A549 (cell line): ENCODE data around the gene ITPR3. TPM values are rescaled to one million over a fixed set of nuclear protein-coding genes. Genes with fewer than 3 reads are reported as not detected.

Experiments
- ATAC-seq, 2 experiments: fragments of 200-7000 bp in 1 of 2; fragments of >200 bp in 1 of 2; cut with Nextera tagmentation in 1 of 2; cut with Tn5 transposase in 1 of 2; 3 replicates each; pipeline versions ENCODE4 v1.8.0 to v1.9.1; 2018 to 2020; ENCODE audit warnings: mild to moderate bottlenecking in 1 of 2, moderate library complexity in 1 of 2
- CTCF ChIA-PET: fragments of 300-600 bp; sonication (Branson Sonifier 250); formaldehyde crosslinking; extraction: SDS; loops from one replicate; lab custom pipeline; 2021; ENCODE audit warnings: antibody characterized with exemption, inconsistent platforms; lab: Yijun Ruan, JAX
- POLR2A ChIA-PET: fragments of 350-600 bp; formaldehyde crosslinking; extraction: SDS; loops from one replicate; lab custom pipeline; 2021; ENCODE audit warnings: antibody characterized with exemption, inconsistent platforms; lab: Yijun Ruan, JAX
- DNase-seq, 2 experiments: peaks; one replicate each; pipeline versions ENCODE4 v3.0.0 to v3.0.0-alpha.2; 2011 to 2016; ENCODE audit warnings: low read depth in 1 of 2, low spot score in 1 of 2
- FAIRE-seq: peaks from 2 replicates; lab custom pipeline; 2011; peaks lifted over from hg19 to GRCh38; lab: Jason Lieb, UNC
- H3K27ac ChIP-seq, 2 experiments: fragments of >200 bp; sonication (Bioruptor Twin); formaldehyde crosslinking; 3 replicates each; pipeline ENCODE4 v1.5.1; 2016 to 2017
- H3K4me1 ChIP-seq: fragments of >200 bp; sonication (Bioruptor Twin); formaldehyde crosslinking; 3 replicates; pipeline ENCODE4 v1.6.1; 2016
- H3K4me2 ChIP-seq: fragments of >200 bp; sonication (Bioruptor Twin); formaldehyde crosslinking; 3 replicates; pipeline ENCODE4 v1.6.1; 2016
- H3K4me3 ChIP-seq: fragments of >200 bp; sonication (Bioruptor Twin); formaldehyde crosslinking; 3 replicates; pipeline ENCODE4 v1.5.1; 2016
- H3K9me3 ChIP-seq: fragments of >200 bp; sonication (Bioruptor Twin); formaldehyde crosslinking; 3 replicates; pipeline ENCODE4 v1.6.1; 2016
- BCL3 ChIP-seq: fragments of >200 bp; sonication (Bioruptor Twin); formaldehyde crosslinking; IDR thresholded peaks from 3 replicates; pipeline ENCODE4 v1.6.1; 2016
- CEBPB ChIP-seq, 2 experiments: fragments of >200 bp in 1 of 2; sonication (Bioruptor Twin) in 1 of 2; formaldehyde crosslinking in 1 of 2; IDR thresholded peaks; 2 replicates each; pipeline ENCODE4 v1.6.1; 2012 to 2016
- CHD2 ChIP-seq: fragments of 150-350 bp; IDR thresholded peaks from 2 replicates; pipeline ENCODE4 v1.6.1; 2014; ENCODE audit warnings: low read length; ENCODE audit not compliant: partially characterized antibody
- CTCF ChIP-seq: fragments of >200 bp; sonication (Bioruptor Twin); formaldehyde crosslinking; IDR thresholded peaks from 3 replicates; pipeline ENCODE4 v1.5.1; 2016
- ELK1 ChIP-seq: fragments of 150-350 bp; IDR thresholded peaks from 2 replicates; pipeline ENCODE4 v1.6.1; 2014; ENCODE audit warnings: low read depth, mild to moderate bottlenecking, low read length
- ESRRA ChIP-seq: fragments of 150-350 bp; IDR thresholded peaks from 2 replicates; pipeline ENCODE4 v1.6.1; 2014; ENCODE audit warnings: mild to moderate bottlenecking, low read length, borderline replicate concordance
- FOSB ChIP-seq: fragments of 250-450 bp; sonication (Bioruptor Pico); IDR thresholded peaks from 2 replicates; pipeline ENCODE4 v1.5.0; 2020; ENCODE audit warnings: mild to moderate bottlenecking, moderate library complexity
- FOSL2 ChIP-seq, 2 experiments: fragments of 450-650 bp in 1 of 2; fragments of >200 bp in 1 of 2; sonication (Bioruptor Twin) in 1 of 2; formaldehyde crosslinking; IDR thresholded peaks; 2 replicates each; pipeline versions ENCODE4 v1.5.0 to v1.6.1; 2016 to 2020; ENCODE audit warnings: mild to moderate bottlenecking in 1 of 2, moderate library complexity in 1 of 2
- HDAC2 ChIP-seq: fragments of 200-600 bp; sonication (generic); IDR thresholded peaks from 2 replicates; pipeline ENCODE4 v1.6.1; 2016
- HOXB5 ChIP-seq: fragments of 250-450 bp; sonication (Bioruptor Pico); IDR thresholded peaks from 2 replicates; pipeline ENCODE4 v1.5.0; 2020; ENCODE audit warnings: mild to moderate bottlenecking, moderate library complexity
- JUNB ChIP-seq: fragments of >200 bp; sonication (Bioruptor Twin); formaldehyde crosslinking; IDR thresholded peaks from 2 replicates; pipeline ENCODE4 v1.6.1; 2016
- KDM5A ChIP-seq: fragments of 200-600 bp; sonication (generic); IDR thresholded peaks from 2 replicates; pipeline ENCODE4 v1.6.1; 2016; ENCODE audit warnings: antibody characterized with exemption, mild to moderate bottlenecking
- MAX ChIP-seq: IDR thresholded peaks from 2 replicates; pipeline ENCODE4 v1.6.1; 2012
- NR3C1 ChIP-seq: fragments of >200 bp; sonication (Bioruptor Twin); formaldehyde crosslinking; IDR thresholded peaks from 3 replicates; pipeline ENCODE4 v1.6.1; 2017
- PBX3 ChIP-seq: IDR thresholded peaks from 2 replicates; pipeline ENCODE4 v1.6.1; 2012
- POLR2A ChIP-seq: IDR thresholded peaks from 2 replicates; pipeline ENCODE4 v1.6.1; 2012; ENCODE audit warnings: mild to moderate bottlenecking, low read length
- SMC3 ChIP-seq: fragments of >200 bp; sonication (Bioruptor Twin); formaldehyde crosslinking; IDR thresholded peaks from 3 replicates; pipeline ENCODE4 v1.6.1; 2018; ENCODE audit warnings: inconsistent platforms
- TFCP2L1 ChIP-seq: fragments of 250-450 bp; sonication (Bioruptor Pico); IDR thresholded peaks from 2 replicates; pipeline ENCODE4 v1.5.0; 2021; ENCODE audit warnings: mild to moderate bottlenecking
- ZC3H11A ChIP-seq: fragments of 450-650 bp; IDR thresholded peaks from 2 replicates; pipeline ENCODE4 v1.6.1; 2014; ENCODE audit warnings: antibody characterized with exemption, mild to moderate bottlenecking
- ZFP36 ChIP-seq: fragments of 450-650 bp; IDR thresholded peaks from 2 replicates; pipeline ENCODE4 v1.6.1; 2014; ENCODE audit warnings: borderline replicate concordance; ENCODE audit not compliant: partially characterized antibody
- WGBS: methylation state at CpG from one replicate; pipeline ENCODE4 v1.1.6; 2017; ENCODE audit errors: missing lambda C conversion rate; 5-methylcytosine and 5-hydroxymethylcytosine counted together
- polyA plus RNA-seq, 4 experiments: library from polyadenylated mRNA; depleted of rRNA in 3 of 4; stranded (reverse); fragments of >200 nt; fragmentation: RNase III in 1 of 4; extraction: RNeasy Plus Mini Kit Qiagen cat#74134 plus additional on column Dnase treatment in 1 of 4; gene quantifications; 2 replicates in 3 of 4; 3 replicates in 1 of 4; pipeline ENCODE4 v1.2.3, GENCODE V29; 2011 to 2017

The ITPR3 gene
- polyA plus RNA-seq, 2 of the 4 experiments (the other 2 are of a cell fraction), result 17.6 to 20.8 TPM

DNA sequence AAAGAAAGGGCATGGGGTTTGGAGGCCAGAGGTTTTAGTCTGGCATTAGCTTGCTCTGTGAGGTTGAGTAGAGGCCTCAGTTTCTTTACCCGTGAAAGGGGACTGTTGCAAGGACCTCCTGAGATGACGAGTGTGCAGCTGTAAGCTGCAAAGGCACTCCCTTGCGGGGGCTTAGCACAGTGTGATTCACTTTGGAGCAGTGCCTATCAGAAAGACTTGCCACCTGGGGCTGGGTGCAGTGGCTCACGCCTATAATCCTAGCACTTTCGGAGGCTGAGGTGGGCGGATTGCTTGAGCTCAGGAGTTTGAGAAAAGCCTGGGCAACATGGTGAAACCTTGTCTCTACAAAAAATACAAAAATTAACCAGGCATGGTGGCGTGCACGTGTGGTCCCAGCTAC, 33.6 kb upstream of the ITPR3 start:
- Histone ChIP-seq H3K4me2 (no peak overlapping the region), H3K4me1 (peaks cover 34% of the 10 kb centered on the region), H3K9me3 (no peaks in the 10 kb centered on the region), H3K27ac (peak overlapping the region in 1 of 2 experiments; percentile 36; a peak in 2 of 6 replicates), H3K4me3 (no peak overlapping the region)
- 87% methylated on average over 7 of the region's 8 CpGs for WGBS
- DNase-seq, result no peak
- no peak for FAIRE-seq
- no peak for ATAC-seq
- CTCF ChIA-PET, result interaction anchor here (1.0 to 9.4 kb wide), 10 partner anchors 8 to 175 kb away, joined by 3 to 177 read pairs (median 7); partner anchors contain the start of genes BAK1 and UQCC2
- POLR2A ChIA-PET, result no interaction called here
- TF ChIP-seq ZFP36, result no peak
- TF ChIP-seq JUNB, result no peak
- no peak for TF ChIP-seq TFCP2L1
- TF ChIP-seq ELK1, result no peak
- TF ChIP-seq CTCF, result no peak
- no peak for TF ChIP-seq CEBPB (IDR thresholded peaks at IDR 0.05)
- TF ChIP-seq FOSL2 (IDR thresholded peaks at IDR 0.05), result no peak
- TF ChIP-seq FOSL2 (CRISPR knock-in tag; IDR thresholded peaks at IDR 0.05), result no peak
- no peak for TF ChIP-seq SMC3
- no peak for TF ChIP-seq FOSB
- TF ChIP-seq CHD2, result no peak

DNA sequence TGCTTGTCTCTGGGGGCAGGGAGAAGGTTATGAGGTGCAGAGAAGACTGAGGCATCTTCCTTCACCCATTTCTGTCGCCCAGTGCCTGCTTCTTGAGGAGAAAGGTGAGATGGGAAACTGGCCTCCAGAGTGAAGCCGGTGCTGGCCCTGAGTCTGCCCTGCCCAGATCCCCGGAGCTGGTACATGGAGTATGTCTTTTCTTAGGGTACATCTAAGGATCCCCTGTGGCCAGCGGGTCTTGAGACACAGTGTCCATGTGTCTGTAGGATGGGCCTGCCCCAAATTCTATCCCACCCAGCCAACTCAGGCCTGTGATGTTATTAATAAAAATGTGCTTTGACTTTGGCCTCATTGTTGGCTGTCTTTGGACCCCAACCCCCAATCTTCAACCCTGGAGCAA, 32.2 kb upstream of the ITPR3 start:
- peaks cover 34% of the 10 kb centered on the region for H3K4me1 ChIP-seq
- ATAC-seq (no peak), DNase-seq (no peak), FAIRE-seq (no peak)
- H3K9me3 ChIP-seq, result no peaks in the 10 kb centered on the region
- ChIA-PET CTCF (interaction anchor here (1.4 to 9.4 kb wide), 3 partner anchors 9 to 117 kb away, joined by 3 to 177 read pairs (median 87); partner anchors contain the start of genes BAK1 and UQCC2), POLR2A (no interaction called here)
- no peak overlapping the region for H3K4me3 ChIP-seq
- H3K27ac ChIP-seq, result peak overlapping the region; percentile 98 to 99
- 73% methylated on average over 4 of the region's 4 CpGs for WGBS
- 0 out of 3 replicates have a peak overlapping the region, but pooled peaks have one; percentile 95 for H3K4me2 ChIP-seq
- no peak for TF ChIP-seq PBX3
- no peak for TF ChIP-seq HOXB5 (CRISPR knock-in tag)
- no peak for TF ChIP-seq MAX
- no peak for TF ChIP-seq SMC3
- TF ChIP-seq POLR2A, result no peak
- TF ChIP-seq NR3C1, result no peak
- no peak for TF ChIP-seq HDAC2
- TF ChIP-seq KDM5A, result no peak
- no peak for TF ChIP-seq ZC3H11A
- no peak for TF ChIP-seq BCL3
- TF ChIP-seq ESRRA, result no peak
- no peak for TF ChIP-seq FOSL2 (IDR thresholded peaks at IDR 0.05)
- TF ChIP-seq FOSL2 (CRISPR knock-in tag; IDR thresholded peaks at IDR 0.05), result no peak
